ENCODE data around the gene TMEM150C.
A peak's percentile ranks its signal among the peaks of the same experiment; 100 is the strongest.

Gene TMEM150C

GRCh38 chr4:82510216-82510615 lies 51.6 kb downstream of the TMEM150C start:
- DNase-seq (ENCODE audit: low read depth): no peak
- H3K4me3 ChIP-seq (ENCODE audit: control insufficient read depth, low read depth, low read length): no peak overlapping the region
- no peak for TF ChIP-seq CTCF (conservative IDR thresholded peaks at IDR 0.05; ENCODE audit: control insufficient read depth, insufficient read depth, low read depth, low read length)

GRCh38 chr4:82508806-82509428 lies 52.9 kb downstream of the TMEM150C start:
- DNase-seq (ENCODE audit: low read depth): no peak
- no peak for TF ChIP-seq CTCF (conservative IDR thresholded peaks at IDR 0.05; ENCODE audit: control insufficient read depth, insufficient read depth, low read depth, low read length)

GRCh38 chr4:82508011-82508410 lies 53.8 kb downstream of the TMEM150C start:
- no peak for DNase-seq (ENCODE audit: low read depth)
- no peak overlapping the region for H3K4me3 ChIP-seq (ENCODE audit: control insufficient read depth, low read depth, low read length)
- no peak for TF ChIP-seq CTCF (conservative IDR thresholded peaks at IDR 0.05; ENCODE audit: control insufficient read depth, insufficient read depth, low read depth, low read length)

More at GRCh38 chr4:82508806-82509428, 52.9 kb downstream of the TMEM150C start:
- H3K4me3 ChIP-seq (ENCODE audit: control insufficient read depth, low read depth, low read length): no peak overlapping the region

GRCh38 chr4:82501154-82501442 lies 60.7 kb downstream of the TMEM150C start:
- TF ChIP-seq CTCF (conservative IDR thresholded peaks at IDR 0.05; ENCODE audit: control insufficient read depth, insufficient read depth, low read depth, low read length): no peak
- DNase-seq (ENCODE audit: low read depth): no peak

GRCh38 chr4:82500435-82501153 lies 61.2 kb downstream of the TMEM150C start:
- TF ChIP-seq CTCF (conservative IDR thresholded peaks at IDR 0.05; ENCODE audit: control insufficient read depth, insufficient read depth, low read depth, low read length): no peak
- no peak overlapping the region for H3K4me3 ChIP-seq (ENCODE audit: control insufficient read depth, low read depth, low read length)
- peak; percentile 37 for DNase-seq (ENCODE audit: low read depth)

More at GRCh38 chr4:82501154-82501442, 60.7 kb downstream of the TMEM150C start:
- no peak overlapping the region for H3K4me3 ChIP-seq (ENCODE audit: control insufficient read depth, low read depth, low read length)

GRCh38 chr4:82499738-82500434 lies 61.9 kb downstream of the TMEM150C start:
- TF ChIP-seq CTCF (conservative IDR thresholded peaks at IDR 0.05; ENCODE audit: control insufficient read depth, insufficient read depth, low read depth, low read length): no peak

More at GRCh38 chr4:82499738-82500434, 61.9 kb downstream of the TMEM150C start:
- H3K4me3 ChIP-seq (ENCODE audit: control insufficient read depth, low read depth, low read length): no peak overlapping the region
- no peak for DNase-seq (ENCODE audit: low read depth)
